ENCODE measurements around the gene IP6K2.
"Not testable (repeated sequence)": the region's sequence is repeated elsewhere in the genome, so short reads cannot be mapped to it uniquely, and the experiment has no call there.

The IP6K2 gene

GRCh38 chr3:48725185-48725855 lies 8.3 kb upstream of the IP6K2 start:
- not testable (repeated sequence) for DNase-seq

- DNase-seq = no peak
These were observed 6.7 kb upstream of the IP6K2 start for GRCh38 chr3:48723725-48724124.

GRCh38 chr3:48723293-48723692 lies 6.3 kb upstream of the IP6K2 start:
- not testable (repeated sequence) for DNase-seq

- peak; percentile 60 for DNase-seq
These were observed 476 bp downstream of the IP6K2 start for GRCh38 chr3:48716508-48716981.

- no peak for DNase-seq
These were observed 1.7 kb downstream of the IP6K2 start for GRCh38 chr3:48715174-48715800.

GRCh38 chr3:48711727-48712126 lies 5.3 kb downstream of the IP6K2 start:
- DNase-seq = no peak

- DNase-seq = no peak
These were observed 8.0 kb downstream of the IP6K2 start for GRCh38 chr3:48709051-48709461.

GRCh38 chr3:48708481-48708889 lies 8.5 kb downstream of the IP6K2 start:
- no peak for DNase-seq

GRCh38 chr3:48707157-48707556 lies 9.9 kb downstream of the IP6K2 start:
- DNase-seq = no peak

- peak; percentile 31 for DNase-seq
These were observed 14.6 kb downstream of the IP6K2 start for GRCh38 chr3:48702320-48702920.

- DNase-seq = no peak
These were observed 16.2 kb downstream of the IP6K2 start for GRCh38 chr3:48700731-48701405.

GRCh38 chr3:48698891-48699290 lies 18.1 kb downstream of the IP6K2 start:
- no peak for DNase-seq

- peak; percentile 28 for DNase-seq
These were observed 19.1 kb downstream of the IP6K2 start for GRCh38 chr3:48697952-48698351.

GRCh38 chr3:48696601-48697000 lies 20.4 kb downstream of the IP6K2 start:
- no peak for DNase-seq

- no peak for DNase-seq
These were observed 20.9 kb downstream of the IP6K2 start for GRCh38 chr3:48696156-48696555.

GRCh38 chr3:48695393-48695753 lies 21.6 kb downstream of the IP6K2 start:
- no peak for DNase-seq

- no peak for DNase-seq
These were observed 22.2 kb downstream of the IP6K2 start for GRCh38 chr3:48694610-48695392.

GRCh38 chr3:48693826-48694225 lies 23.2 kb downstream of the IP6K2 start:
- no peak for DNase-seq

GRCh38 chr3:48692551-48692950 lies 24.5 kb downstream of the IP6K2 start:
- DNase-seq = no peak

- no peak for DNase-seq
These were observed 26.1 kb downstream of the IP6K2 start for GRCh38 chr3:48690846-48691458.

- DNase-seq = no peak
These were observed 27.6 kb downstream of the IP6K2 start for GRCh38 chr3:48689384-48689783.

- no peak for DNase-seq
These were observed 28.3 kb downstream of the IP6K2 start for GRCh38 chr3:48688737-48689075.
